Myocyte (in vitro differentiated cells): ENCODE data around the gene PKNOX1. TPM values are rescaled to one million over a fixed set of nuclear protein-coding genes. Genes with fewer than 3 reads are reported as not detected.
"Not testable (repeated sequence)": the region's sequence is repeated elsewhere in the genome, so short reads cannot be mapped to it uniquely, and the experiment has no call there.

Experiments used
- DNase-seq: peaks from one replicate; pipeline ENCODE4 v3.0.0-alpha.2; 2012; ENCODE audit warnings: low read depth
- total RNA-seq: library from RNA; depleted of rRNA; stranded (reverse); fragments of >200 nt; gene quantifications from 2 replicates; pipeline ENCODE4 v1.2.3, GENCODE V29; 2014

Gene PKNOX1
- total RNA-seq, 1 donor from 2014 or later, result 16.5 TPM

DNA sequence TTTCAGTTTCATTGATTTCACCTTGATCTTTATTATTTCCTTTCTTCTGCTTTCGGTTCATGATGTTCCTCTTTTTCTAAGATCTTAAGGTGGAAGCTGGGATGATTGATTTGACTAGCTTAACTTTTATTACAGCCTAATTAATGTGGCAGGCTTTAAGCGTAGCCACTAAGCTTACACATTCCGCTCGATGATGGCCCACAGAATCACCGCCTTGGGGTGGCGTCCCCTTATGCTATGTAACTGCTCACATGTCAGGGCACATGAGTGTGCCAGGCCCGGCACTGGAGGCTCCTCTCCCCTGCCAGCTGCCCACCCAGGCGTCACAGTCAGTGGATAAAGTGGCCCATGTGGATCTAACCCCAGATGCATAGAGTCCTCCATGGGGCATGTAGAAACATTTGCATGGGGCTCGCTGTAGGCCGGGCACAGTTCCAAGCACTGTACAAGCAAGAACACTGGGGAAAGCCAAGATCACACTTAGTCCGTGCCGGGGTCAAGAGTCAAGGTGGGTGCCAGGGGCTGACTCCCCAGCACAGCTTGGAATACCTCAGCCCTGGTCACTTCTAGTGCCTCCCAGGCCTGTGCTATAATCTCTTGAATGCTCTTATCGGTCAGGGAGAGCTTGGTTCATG, 41.7 kb downstream of the PKNOX1 start:
- DNase-seq, result no peak

- no peak for DNase-seq
Measured at GRCh38 chr21:43016728-43017127, 42.4 kb downstream of the PKNOX1 start.

DNA sequence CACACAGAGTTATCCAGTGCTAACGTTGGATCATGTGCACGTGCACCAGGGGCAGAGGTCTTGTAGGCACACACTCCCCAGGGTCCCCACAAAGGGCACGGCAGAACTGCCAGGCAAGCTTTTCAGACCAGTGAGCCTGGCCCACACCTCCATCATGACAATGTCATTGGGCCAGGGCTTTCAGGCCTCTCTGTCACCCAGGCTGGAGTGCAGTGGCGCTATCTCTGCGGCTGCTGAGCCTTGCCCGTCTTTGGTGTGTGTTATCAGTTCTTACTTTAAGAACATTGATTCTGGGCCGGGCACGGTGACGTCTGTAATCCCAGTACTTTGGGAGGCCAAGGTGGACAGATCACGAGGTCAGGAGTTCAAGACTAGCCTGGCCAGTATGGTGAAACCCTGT, 44.2 kb downstream of the PKNOX1 start:
- DNase-seq, result no peak

- no peak for DNase-seq
Measured at GRCh38 chr21:43020177-43020576, 45.8 kb downstream of the PKNOX1 start.

DNA sequence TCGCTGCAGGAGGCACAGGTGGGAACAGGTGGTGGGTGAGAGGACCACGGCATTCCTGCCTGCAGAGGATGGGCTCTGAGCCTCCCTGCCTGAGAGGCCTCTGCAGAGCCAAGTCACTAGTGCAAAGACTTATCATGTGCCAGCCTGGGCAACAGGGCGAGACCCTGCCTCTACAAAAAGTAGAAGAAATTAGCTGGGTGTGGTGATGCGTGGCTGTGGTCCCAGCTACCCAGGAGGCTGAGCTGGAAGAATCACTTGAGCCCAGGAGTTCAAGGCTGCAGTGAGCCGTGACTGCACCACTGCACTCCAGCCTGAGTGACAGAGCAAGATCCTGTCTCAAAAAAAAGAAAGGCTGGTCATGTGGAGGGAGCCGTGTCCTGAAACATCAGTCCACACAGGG, 46.4 kb downstream of the PKNOX1 start:
- no peak for DNase-seq

DNA sequence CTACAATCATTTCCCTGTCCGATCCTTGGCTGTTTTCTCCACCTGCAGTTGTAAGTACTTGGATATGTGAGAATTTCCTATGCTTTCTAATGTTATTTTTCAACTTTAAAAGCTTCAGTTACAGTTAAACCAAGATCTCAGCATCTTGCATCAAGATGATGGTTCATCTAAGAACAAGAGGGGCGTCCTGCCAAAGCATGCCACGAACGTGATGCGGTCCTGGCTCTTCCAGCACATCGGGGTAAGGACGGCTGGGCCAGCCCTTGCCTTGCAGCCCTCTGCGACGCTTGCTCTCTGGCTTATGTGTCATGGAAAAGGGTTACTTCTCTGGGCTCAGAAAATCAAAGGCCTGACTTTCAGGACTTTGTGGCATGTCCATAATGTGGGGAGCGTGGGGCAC, 46.8 kb downstream of the PKNOX1 start:
- no peak for DNase-seq

DNA sequence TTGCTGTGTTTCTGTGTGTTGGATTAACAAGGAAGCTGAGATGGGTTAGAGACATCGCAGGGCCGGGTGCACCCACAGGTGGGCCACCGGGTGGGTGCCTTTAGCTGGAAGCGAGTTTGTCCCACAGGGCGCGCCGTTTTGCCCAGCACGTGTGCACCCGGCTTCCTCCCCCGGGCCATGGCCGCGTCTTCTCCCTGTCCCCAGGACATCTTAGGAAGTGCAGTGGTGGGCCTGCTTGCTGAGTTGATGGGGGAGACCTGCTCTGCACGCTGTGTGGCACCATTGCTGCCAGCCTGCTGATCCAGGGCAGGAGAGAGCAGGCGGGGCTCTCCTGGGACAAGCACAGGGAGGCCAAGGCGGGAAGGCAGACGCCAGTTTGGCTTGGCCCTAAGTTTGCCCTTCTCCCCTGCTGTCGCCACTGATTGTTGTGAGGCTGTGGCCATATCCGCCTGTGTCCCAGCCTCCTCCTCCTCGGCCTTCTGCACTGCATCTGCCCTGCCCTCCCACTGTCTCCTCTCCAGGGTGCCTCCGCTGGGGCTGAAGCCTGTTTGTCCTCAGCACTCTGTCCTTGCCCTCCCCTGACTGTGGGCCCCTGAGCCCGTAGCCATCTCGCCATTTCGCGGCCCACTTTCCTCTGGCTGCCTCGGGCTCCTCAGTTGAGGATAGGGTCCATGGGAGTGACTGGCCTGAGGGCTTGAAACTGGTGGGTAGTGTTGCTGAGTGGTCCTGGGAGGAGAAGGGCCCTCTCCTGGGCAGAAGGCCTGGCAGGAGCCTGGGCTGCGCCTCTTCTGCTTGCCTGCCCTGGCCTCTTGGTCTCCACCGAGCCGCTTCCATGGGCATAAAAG, 47.6 kb downstream of the PKNOX1 start:
- DNase-seq, result no peak

DNA sequence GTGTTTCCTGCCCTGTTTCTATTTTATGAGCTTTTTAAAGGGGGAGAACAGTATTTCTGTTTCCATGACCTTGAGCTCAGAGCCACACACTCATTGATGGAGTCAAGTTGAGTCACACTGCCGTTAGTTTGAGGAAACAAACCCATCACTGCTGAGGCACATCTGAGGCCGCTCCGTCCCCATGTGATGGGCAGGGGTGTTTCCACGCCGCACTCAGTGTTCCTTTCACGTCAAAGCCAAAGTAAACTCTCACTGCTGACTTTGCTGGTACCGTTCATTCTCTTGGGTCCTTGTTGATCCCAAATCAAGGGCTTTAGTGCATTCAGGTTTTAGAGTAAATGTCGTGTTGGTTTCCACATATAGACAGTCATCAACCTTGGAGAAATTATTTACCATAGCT, 48.8 kb downstream of the PKNOX1 start:
- no peak for DNase-seq

- DNase-seq, result no peak
Measured at GRCh38 chr21:43024439-43025136, 50.2 kb downstream of the PKNOX1 start.

DNA sequence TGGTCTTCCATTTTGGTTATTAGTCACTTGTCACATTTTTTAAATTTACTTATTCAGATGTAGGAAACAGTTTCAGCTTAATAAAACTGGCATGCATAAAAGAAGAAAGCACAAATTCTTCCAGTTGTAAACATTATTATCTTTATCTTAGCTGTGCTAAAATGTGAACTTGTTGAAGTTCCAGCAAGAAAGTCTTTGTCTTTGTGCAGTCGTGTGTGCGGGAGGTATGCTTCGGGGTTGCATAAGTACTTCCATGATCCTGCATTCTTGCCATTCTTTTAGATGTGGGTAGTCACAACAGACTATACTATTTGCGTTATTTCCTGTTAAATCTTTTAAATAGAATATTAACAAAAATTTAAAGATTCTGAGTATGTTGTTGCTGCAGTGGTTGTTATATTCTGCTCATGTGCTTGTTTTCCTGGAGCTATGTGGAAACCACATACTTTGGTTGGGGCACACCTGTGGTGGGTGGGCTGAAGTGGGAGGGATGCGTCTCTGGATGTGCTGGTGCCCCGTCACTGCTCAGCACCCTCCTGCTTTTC, 51.3 kb downstream of the PKNOX1 start:
- no peak for DNase-seq

DNA sequence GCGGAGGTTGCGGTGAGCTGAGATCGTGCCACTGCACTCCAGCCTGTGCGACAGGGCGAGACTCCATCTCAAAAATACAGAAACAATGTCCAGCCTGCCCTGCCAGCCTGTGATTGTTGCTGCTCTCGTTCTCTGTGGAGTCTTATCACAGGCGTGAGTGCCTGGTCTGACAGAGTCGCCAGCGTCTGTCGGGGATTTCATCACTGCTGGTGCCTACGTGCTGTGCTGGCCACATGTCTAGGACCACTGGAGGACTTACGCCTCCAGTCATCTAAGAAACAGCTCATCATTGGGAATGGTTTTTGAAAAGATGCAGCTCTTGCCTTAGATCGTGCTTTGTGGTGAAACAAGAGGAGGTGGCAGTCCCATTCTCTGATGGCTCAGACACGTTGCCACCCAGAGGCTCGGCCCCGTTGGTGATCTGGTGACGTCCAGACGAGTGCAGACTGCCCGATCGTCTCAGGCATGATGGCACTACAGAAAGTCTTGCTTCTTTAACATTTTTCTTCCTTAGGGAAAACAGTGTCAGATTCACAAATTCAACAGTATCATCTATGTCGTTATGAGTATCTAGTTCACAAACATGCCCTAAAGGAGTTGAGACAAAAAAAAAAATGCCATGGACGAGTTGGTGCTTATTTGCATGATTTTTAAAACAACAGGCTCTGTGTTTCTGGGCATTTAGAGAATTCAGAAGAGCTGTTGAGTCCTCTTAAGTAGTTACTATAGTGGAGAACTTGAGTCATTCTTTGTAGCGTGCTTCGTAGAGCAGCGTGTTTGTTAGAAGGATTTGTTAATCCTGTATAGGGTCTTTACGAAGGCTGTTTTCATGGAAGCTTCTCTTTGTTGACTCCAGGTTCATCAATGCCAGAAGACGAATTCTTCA, 53.7 kb downstream of the PKNOX1 start:
- no peak for DNase-seq

- no peak for DNase-seq
Measured at GRCh38 chr21:43029785-43030184, 55.4 kb downstream of the PKNOX1 start.

GRCh38 chr21:43031121-43031619, 56.8 kb downstream of the PKNOX1 start:
- no peak for DNase-seq

- peak; percentile 10 for DNase-seq
Measured at GRCh38 chr21:43034101-43034500, 59.7 kb downstream of the PKNOX1 start.

- DNase-seq, result no peak
Measured at GRCh38 chr21:43034826-43035225, 60.5 kb downstream of the PKNOX1 start.

DNA sequence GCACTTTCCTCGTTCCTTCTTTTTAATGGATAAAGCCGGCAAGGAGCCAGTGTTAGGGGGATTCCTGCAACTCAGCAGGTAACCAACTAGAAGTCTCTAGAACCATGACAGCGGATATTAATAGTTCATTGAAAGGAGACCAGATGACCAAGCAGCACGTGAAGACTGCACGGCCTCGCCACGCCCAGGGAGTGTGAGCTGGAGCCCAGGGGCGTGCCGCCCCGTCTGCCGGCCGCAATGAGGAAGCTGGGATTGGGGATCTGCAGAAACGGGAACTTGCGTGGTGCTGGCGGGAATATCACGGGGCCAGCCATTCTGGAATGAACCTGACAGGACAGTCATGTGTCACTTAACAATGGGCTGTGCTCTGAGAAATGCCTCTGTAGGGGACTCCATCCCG, 62.5 kb downstream of the PKNOX1 start:
- not testable (repeated sequence) for DNase-seq

DNA sequence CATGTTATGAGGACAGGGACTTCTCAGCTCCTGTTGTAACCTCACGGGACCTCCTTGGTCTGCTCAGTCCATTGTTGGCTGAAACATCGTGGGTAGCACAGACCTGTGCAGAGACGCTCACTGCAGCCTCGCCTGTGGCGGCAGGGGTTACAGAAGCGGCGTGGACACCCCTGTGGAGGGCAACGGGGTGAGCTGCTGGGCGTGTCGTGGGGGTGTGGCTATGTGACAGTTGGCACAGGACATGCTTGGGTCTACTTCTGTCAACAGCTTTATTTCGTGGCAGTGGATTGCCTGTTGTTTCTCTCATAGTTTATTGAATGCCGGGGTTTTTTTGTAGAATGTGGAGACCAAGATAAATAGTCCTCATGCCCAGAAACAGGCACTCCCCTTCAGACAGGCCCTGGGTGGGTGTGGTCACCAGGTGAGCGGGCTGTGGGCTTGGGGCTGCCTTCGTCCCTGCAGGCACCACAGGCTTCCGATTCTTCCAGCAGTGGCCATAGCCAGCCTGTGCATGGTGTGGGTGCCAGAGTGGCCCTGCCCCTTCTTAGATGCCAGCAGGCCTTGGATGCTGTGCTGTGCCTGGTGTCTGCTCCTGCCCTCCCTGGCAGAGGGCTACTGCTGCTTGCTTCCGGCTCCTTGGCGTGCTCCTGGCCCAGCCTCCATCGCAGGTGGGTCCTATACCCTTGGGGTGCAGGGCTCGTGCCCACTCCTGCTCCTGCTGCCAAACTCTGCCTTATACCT, 63.7 kb downstream of the PKNOX1 start:
- not testable (repeated sequence) for DNase-seq

DNA sequence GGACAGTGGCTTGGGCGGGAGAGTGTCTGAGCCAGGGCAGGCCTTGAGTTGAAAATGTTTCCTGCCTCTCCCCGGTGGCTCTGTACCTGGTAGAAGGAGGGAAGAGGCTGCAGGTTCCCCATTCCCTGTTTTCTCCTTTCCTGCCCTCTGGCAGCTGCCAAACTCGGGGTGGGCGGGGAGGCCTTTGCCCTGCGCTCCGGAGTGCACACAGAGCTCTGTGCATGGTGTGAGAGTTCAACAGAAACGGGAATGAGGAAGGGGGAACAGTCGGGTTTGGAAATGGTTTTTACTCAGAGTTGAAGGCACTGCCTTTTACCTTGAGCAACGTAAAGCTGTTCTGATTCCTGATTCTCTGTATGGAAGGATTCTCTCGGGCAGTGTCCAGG, 64.3 kb downstream of the PKNOX1 start:
- DNase-seq, result not testable (repeated sequence)

DNA sequence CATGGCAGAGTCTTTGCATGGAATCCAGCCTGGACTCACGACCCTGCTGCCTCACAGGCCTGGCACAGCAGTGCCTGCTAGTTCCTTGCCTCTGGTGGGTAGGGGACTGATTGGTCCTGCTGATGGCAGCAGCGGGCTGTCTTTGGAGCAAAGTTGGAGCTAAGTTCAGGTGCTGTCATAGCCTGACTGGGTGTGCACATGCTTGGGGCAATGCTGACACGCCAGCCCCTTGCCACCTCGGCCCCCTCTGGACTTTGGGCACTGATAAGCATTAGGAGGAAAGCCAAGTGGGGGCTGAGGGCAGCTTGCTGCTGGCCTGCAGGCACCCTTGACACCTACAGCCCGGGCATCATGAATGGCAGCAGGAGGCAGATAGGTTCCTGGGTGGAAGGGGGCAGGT, 67.8 kb downstream of the PKNOX1 start:
- not testable (repeated sequence) for DNase-seq

- DNase-seq, result not testable (repeated sequence)
Measured at GRCh38 chr21:43043291-43043690, 68.9 kb downstream of the PKNOX1 start.
